Right cardiac atrium (tissue), 5 donors: ENCODE measurements around the gene TRPC4. TPM values are rescaled to one million over a fixed set of nuclear protein-coding genes. Genes with fewer than 3 reads are reported as not detected.

Source experiments
- ATAC-seq, 2 donors: fragments of 200-7000 bp; cut with Tn5 transposase; one replicate each; pipeline versions ENCODE4 v1.8.0 to v1.9.1; 2020; ENCODE audit warnings: moderate library complexity in 2 of 2, mild to moderate bottlenecking in 1 of 2
- DNase-seq, 3 donors: peaks; one replicate each; pipeline ENCODE4 v3.0.0-alpha.2; 2020
- H3K27ac ChIP-seq: one replicate; pipeline ENCODE4 v1.5.1; 2013; ENCODE audit warnings: mild to moderate bottlenecking, low read length, control low read depth, moderate library complexity
- H3K27me3 ChIP-seq: one replicate; pipeline ENCODE4 v1.6.1; 2013; ENCODE audit not compliant: control insufficient read depth, insufficient read depth
- H3K4me1 ChIP-seq: one replicate; pipeline ENCODE4 v1.6.1; 2013; ENCODE audit warnings: low read length; ENCODE audit not compliant: control insufficient read depth, insufficient read depth
- H3K4me3 ChIP-seq: one replicate; pipeline ENCODE4 v1.5.1; 2013; ENCODE audit warnings: low read length, control low read depth
- H3K9me3 ChIP-seq: one replicate; pipeline ENCODE4 v1.6.1; 2013; ENCODE audit warnings: low read length; ENCODE audit not compliant: control insufficient read depth
- WGBS: extraction: QIAGEN DNeasy Blood & Tissue Kit; methylation state at CpG from one replicate; pipeline ENCODE4 v1.1.7; 2013; 5-methylcytosine and 5-hydroxymethylcytosine counted together
- intact Hi-C, 4 donors: fragments of 100-400 bp; cut with DNase I; formaldehyde crosslinking; loops; one replicate each; pipeline versions ENCODE4 v1.11.0 to v1.14.0; 2022 to 2023
- polyA plus RNA-seq: library from polyadenylated mRNA; stranded (reverse); fragments of 200-250 nt; gene quantifications from one replicate; pipeline ENCODE4 v1.2.3, GENCODE V29; 2013
- total RNA-seq, 4 donors: library from RNA; stranded (reverse); fragmentation: NEBNext Ultra II Directional; extraction: Animal tissue kit (Norgen Biotek cat#: 25700); gene quantifications; one replicate each; pipeline ENCODE4 v1.2.1, GENCODE V29; 2021
- donor health status: healthy with polysubstance abuse.
- donor health status: DM: no; HTN: yes; CAD: no.
- donor health status: DM: no; HTN: no; CAD: no.
- donor health status: DM: no; HTN: yes; CAD: no; lungs with severe emphysema.
- donor health status: DM: yes; HTN: yes; CAD: no.

The TRPC4 gene
- total and polyA plus RNA-seq, 5 donors, result 1.4 to 4.6 (median 4.3) TPM

DNA sequence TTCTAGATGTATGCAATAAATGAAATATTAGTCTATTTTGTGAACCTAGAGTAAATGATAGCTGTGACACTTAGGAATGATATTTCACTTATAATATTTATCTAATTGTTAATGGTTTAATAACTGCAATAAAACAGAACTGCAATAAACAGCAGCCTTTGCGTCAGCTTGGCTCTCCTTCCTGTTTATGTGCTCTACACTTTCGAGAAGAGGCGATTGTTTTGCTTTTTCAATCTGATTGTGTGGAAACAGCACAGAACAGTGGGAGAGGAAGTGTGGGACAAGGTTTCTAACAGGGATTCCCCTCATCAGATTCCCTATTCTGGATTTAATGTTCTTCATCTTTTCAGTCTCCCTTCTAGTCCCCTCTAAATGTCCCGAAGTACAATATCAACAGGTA is 17.3 kb upstream of the TRPC4 start:
- no peak overlapping the region for H3K27ac ChIP-seq
- WGBS, result 63% methylated on average over 4 of the region's 4 CpGs
- no peak for ATAC-seq
- intact Hi-C loops, result no loop called here
- H3K4me3 ChIP-seq, result no peak overlapping the region
- H3K9me3 ChIP-seq, result no peaks in the 10 kb centered on the region
- no peaks in the 10 kb centered on the region for H3K27me3 ChIP-seq
- DNase-seq, result no peak
- no peaks in the 10 kb centered on the region for H3K4me1 ChIP-seq

DNA sequence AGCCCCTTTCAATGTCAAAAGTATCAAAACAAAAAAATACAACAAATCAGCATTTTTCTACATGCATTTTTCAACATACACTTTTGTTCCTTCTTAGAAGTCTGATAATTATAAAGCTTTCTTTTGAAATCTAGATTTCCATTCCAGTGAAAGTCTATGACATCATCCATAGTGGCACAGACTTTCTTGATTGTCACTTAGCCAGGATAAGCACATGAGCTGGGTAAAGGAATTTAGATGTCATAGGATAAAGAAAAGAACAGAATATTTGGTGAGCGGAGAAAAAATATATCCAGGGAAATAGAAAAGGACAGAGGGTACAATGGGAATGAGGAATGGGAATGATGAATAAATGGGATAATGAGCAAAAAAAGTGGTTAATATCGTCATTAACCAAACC is 15.1 kb upstream of the TRPC4 start:
- Histone ChIP-seq H3K9me3 (no peaks in the 10 kb centered on the region), H3K27me3 (no peaks in the 10 kb centered on the region), H3K4me1 (no peaks in the 10 kb centered on the region), H3K27ac (no peak overlapping the region), H3K4me3 (no peak overlapping the region)
- no peak for ATAC-seq
- no peak for DNase-seq
- intact Hi-C loops, result no loop called here
- 88% methylated on average over 2 of the region's 2 CpGs for WGBS

DNA sequence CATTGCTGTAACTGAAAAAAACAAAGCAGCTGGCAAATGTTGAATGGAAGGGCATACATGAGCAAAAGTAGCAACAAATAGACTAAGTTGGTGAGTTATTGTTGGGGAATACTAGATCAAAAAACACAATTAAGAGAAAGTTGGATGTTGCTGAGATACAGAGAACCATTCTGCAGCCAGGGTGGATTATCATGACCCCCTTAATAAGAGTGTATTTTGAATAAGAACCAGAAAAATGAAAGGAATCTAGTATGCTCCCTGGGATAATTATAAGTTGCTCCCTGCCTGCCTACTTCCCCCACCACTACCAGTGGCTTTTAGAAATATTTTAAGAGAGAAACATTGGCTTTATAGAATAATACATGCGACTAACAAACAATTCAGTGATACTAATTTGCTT is 14.5 kb upstream of the TRPC4 start:
- H3K9me3 ChIP-seq, result no peaks in the 10 kb centered on the region
- no peaks in the 10 kb centered on the region for H3K4me1 ChIP-seq
- H3K27me3 ChIP-seq, result no peaks in the 10 kb centered on the region
- no peak overlapping the region for H3K27ac ChIP-seq
- ATAC-seq (no peak), DNase-seq (no peak)
- no peak overlapping the region for H3K4me3 ChIP-seq
- intact Hi-C loops, result no loop called here
- 86% methylated on average over 1 of the region's 1 CpG for WGBS

DNA sequence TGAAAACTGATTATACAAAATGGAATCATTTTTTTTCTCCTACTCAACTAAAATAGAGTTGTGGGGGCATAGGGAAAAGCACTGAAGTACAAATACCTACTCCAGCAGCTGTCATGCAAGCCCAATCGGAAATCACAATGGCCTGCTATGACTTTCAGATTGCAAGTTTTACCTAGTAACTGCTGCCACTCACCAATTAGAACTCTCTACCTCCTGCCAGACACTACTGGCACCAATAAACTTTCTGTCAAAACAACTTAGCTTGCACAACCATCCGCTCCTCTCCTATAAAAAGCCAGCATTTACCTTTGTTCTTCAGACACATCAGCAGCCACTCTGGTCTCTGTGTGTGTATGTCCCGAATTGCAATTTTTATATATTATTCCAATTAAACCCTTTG is 9.3 kb upstream of the TRPC4 start:
- no peaks in the 10 kb centered on the region for H3K4me1 ChIP-seq
- no peak for DNase-seq
- no peaks in the 10 kb centered on the region for H3K27me3 ChIP-seq
- ATAC-seq, result no peak
- H3K9me3 ChIP-seq, result no peaks in the 10 kb centered on the region
- intact Hi-C loops, result no loop called here
- 84% methylated on average over 3 of the region's 3 CpGs for whole genome bisulfite sequencing
- H3K27ac ChIP-seq, result no peak overlapping the region
- H3K4me3 ChIP-seq, result no peak overlapping the region

DNA sequence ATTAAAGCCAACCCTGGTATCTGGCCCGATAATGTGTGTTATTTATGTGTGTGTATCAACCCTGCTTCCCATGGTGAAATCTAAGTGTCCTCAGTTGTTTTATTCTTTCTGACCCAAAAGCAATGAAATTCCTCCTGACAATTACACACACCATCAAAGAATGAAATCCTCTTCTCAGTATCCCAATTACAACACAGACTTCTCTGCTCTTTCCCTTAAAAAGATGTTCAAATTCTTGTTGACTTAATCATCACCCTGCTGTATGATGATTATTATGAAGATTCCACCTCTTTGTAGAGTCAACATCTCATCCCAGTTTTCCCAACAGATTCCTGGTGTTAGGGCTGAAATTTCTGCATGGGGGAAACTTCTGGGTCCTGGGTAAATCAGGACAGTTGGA is 8.9 kb upstream of the TRPC4 start:
- no peaks in the 10 kb centered on the region for H3K4me1 ChIP-seq
- no peak overlapping the region for H3K27ac ChIP-seq
- ATAC-seq (no peak), DNase-seq (no peak)
- intact Hi-C loops, result no loop called here
- WGBS, result 91% methylated on average over 1 of the region's 1 CpG
- H3K9me3 ChIP-seq, result no peaks in the 10 kb centered on the region
- no peaks in the 10 kb centered on the region for H3K27me3 ChIP-seq
- no peak overlapping the region for H3K4me3 ChIP-seq

DNA sequence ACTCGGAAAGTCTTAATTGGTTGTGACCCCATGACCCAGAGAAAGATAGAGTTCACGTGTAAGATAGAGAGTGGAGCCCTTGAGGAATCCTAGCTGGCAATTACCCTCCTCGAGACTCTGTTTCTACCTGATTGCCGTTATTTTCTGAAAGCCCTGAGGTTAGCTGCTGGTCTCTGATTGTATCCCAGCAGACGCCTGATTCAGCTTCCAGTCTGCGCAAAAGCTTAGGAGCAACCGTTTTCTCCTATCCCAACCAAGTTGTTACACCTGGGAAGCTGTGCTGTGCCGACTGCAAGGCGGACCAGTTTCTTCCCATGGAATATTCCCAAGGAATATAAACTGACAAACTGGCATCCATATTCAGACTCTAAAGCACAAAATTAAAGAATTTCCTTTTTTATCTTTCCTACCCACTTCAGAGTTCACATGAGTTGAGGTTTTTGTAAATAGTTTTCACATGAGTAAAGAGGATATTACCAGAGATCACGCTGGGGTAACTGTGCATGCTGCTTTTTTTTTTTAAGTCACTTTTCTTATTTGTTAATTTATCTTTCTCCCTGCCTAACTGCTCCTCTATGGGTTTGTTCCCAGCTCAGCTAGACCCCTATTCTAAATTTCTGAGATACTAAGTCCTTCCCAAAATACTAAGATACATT is 1.5 kb upstream of the TRPC4 start:
- H3K27ac ChIP-seq, result no peak overlapping the region
- H3K9me3 ChIP-seq, result no peaks in the 10 kb centered on the region
- no peak overlapping the region for H3K4me3 ChIP-seq
- intact Hi-C loops, result no loop called here
- WGBS, result 50% methylated on average over 10 of the region's 10 CpGs
- no peak for ATAC-seq
- no peaks in the 10 kb centered on the region for H3K27me3 ChIP-seq
- no peaks in the 10 kb centered on the region for H3K4me1 ChIP-seq
- DNase-seq, result no peak

DNA sequence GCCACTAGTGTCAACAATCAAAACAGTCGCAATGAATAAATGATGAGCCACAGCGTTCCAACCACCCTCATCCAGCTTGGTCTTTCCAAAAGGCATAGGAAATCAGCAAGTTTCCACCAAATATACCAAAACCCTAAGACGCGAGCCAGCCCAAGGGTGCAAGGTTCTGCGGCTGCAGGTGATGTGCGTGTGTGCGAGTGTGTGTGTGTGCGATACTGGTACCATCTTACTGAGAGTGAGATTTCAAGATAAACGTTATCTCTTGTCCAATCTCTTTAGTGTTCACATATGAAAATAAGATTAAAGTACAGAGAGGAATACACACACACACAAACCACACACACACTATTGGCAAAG is 895 bp upstream of the TRPC4 start:
- no peak for DNase-seq
- Histone ChIP-seq H3K9me3 (no peaks in the 10 kb centered on the region), H3K4me1 (no peaks in the 10 kb centered on the region), H3K4me3 (peak overlapping the region; percentile 42), H3K27me3 (no peaks in the 10 kb centered on the region), H3K27ac (no peak overlapping the region)
- ATAC-seq, result no peak
- intact Hi-C loops, result no loop called here
- WGBS, result 57% methylated on average over 9 of the region's 9 CpGs

DNA sequence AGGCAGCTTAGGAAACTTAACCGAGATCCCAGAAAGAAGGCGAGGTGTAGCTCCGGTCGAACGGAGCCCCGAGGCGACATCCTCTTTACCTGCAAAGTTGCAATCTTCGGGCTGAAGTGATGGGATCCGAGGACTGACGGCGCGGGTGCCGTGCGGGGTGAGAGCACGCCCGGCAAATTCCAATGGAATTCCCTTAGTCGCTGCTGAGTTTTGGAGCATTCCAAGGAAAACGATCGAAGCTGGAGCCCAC is 141 bp downstream of the TRPC4 start:
- no peaks in the 10 kb centered on the region for H3K4me1 ChIP-seq
- intact Hi-C loops, result no loop called here
- no peak overlapping the region for H3K27ac ChIP-seq
- under 1% methylated on average over 19 of the region's 19 CpGs for WGBS
- ATAC-seq, result peak in 1 of 2 donors; percentile 27
- DNase-seq, result peak in 1 of 3 donors; percentile 37
- peak overlapping the region; percentile 42 for H3K4me3 ChIP-seq
- H3K9me3 ChIP-seq, result no peaks in the 10 kb centered on the region
- H3K27me3 ChIP-seq, result no peaks in the 10 kb centered on the region

DNA sequence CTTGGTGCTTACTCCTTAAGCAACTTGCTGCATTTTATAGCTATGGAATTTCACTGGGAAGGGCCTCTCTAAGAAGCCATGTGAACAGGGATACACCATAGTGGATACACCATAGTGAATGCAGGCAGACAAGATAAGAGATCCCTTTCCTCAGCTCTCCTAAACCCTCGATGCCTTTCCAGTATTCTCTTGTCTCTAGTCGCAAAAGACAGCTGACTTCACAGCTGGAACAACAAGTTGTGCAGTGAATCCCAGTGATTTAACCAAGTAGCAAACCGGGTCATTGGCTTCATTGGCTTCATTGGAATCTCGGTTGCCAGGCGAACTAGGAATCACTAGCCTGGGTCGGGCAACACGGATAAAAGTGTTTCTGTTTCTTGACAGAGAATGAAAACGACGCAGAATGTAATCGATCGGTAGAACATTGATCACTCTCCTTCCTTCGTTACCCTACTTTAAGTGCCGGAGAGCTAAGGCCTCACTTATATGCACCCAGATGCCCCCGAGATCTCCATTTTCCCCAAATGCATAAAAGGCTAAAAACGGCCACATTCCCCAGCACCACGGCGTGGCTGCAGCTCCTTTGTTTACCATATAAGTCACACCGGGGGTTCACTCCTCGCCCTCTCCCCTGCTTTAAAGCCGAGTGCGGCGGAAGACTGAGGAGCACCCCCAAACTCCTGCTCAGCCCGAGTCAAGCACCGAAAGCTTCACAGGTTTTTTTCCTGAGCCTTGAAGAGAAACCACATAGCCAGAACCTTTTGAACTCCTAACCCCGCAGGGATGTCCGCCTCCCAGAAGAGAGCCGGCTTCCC is 674 bp downstream of the TRPC4 start:
- peak overlapping the region; percentile 42 for H3K4me3 ChIP-seq
- WGBS, result 7% methylated on average over 27 of the region's 27 CpGs
- H3K4me1 ChIP-seq, result no peaks in the 10 kb centered on the region
- no peak overlapping the region for H3K27ac ChIP-seq
- ATAC-seq (peak; percentile 40 to 51), DNase-seq (peak in 1 of 3 donors; percentile 33)
- intact Hi-C loops, result no loop called here
- no peaks in the 10 kb centered on the region for H3K27me3 ChIP-seq
- no peaks in the 10 kb centered on the region for H3K9me3 ChIP-seq

DNA sequence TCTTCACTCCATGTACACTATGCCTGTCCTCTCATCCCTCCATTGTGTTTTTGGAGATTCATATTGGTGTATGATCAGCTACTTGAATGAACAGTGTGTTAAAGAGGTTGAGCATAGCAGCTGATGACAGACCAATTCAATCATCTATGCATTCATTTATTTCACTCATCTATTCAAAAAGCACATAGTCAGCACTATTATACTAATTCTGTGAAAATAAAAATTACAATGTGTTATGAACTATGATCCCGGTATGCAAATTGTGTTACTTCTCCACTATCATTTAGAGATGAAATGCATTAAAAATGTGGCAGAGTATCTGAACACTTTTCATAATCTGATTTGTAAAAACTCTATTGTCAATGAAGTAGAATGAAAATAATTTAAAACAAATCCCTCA is 5.9 kb downstream of the TRPC4 start:
- ATAC-seq, result no peak

DNA sequence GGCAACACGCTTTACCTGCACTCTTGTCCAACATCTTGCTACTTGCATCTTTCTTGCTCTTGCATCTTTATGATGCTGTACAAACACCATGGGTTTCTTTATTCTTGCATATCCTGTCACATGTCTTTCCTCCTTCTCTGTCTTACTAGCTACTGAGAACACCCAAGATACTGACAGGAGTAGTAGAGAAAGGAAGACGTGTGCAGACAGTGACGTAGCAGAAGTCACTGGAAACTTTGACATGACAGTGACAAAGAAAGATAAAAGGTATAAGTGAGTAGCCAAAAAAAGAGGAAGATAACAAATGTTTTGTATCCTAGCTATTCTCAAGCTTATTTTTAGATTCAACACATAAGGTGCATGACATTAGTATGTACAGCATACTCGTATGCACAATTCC is 34.2 kb downstream of the TRPC4 start:
- Histone ChIP-seq H3K27ac (no peak overlapping the region), H3K9me3 (no peaks in the 10 kb centered on the region), H3K27me3 (no peaks in the 10 kb centered on the region), H3K4me3 (no peak overlapping the region), H3K4me1 (no peaks in the 10 kb centered on the region)
- DNase-seq (no peak), ATAC-seq (no peak)
- 62% methylated on average over 4 of the region's 4 CpGs for WGBS
- intact Hi-C loops, result no loop called here

More for the DNA sequence above, 5.9 kb downstream of the TRPC4 start:
- Histone ChIP-seq H3K27ac (no peak overlapping the region), H3K4me3 (no peak overlapping the region), H3K27me3 (no peaks in the 10 kb centered on the region), H3K9me3 (no peaks in the 10 kb centered on the region), H3K4me1 (no peaks in the 10 kb centered on the region)
- intact Hi-C loops, result no loop called here
- no peak for DNase-seq
- 98% methylated on average over 1 of the region's 1 CpG for WGBS

DNA sequence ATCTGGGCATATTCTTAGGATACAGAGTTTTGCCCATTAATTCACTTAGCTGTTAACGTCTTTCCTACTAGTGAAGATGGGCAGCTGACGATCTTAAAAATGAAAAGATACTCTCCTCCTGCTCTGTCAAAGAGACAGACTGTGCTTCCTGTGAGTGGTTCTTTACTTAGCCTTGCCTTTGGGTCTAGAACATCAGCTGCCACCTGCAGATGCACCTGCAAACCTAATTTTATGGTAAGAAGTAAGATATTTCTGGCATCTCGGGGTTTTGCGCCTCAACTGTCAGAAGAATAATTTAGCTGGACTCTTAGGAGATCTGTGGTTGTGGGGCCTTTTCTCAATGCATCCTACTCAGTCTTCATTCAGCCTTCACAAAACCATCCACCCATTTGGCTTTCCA is 36.2 kb downstream of the TRPC4 start:
- Histone ChIP-seq H3K27ac (no peak overlapping the region), H3K9me3 (no peaks in the 10 kb centered on the region), H3K4me1 (no peaks in the 10 kb centered on the region), H3K4me3 (no peak overlapping the region), H3K27me3 (no peaks in the 10 kb centered on the region)
- DNase-seq, result no peak
- intact Hi-C loops, result no loop called here
- WGBS, result 75% methylated on average over 4 of the region's 4 CpGs
- no peak for ATAC-seq
